H9 (cell line): ENCODE results near the gene STK32C. TPM values are rescaled to one million over a fixed set of nuclear protein-coding genes. Genes with fewer than 3 reads are reported as not detected.

Experiments
- DNase-seq: peaks from one replicate; pipeline ENCODE4 v3.0.0-alpha.2; 2017
- H2AFZ ChIP-seq: one replicate; pipeline ENCODE4 v1.6.1; 2013; ENCODE audit warnings: mild to moderate bottlenecking, low read length, control low read depth, moderate library complexity
- H2AK5ac ChIP-seq: 2 replicates; pipeline ENCODE4 v1.6.1; 2013; ENCODE audit warnings: low read length, control low read depth, mixed read lengths; ENCODE audit not compliant: insufficient read length
- H2BK120ac ChIP-seq: one replicate; pipeline ENCODE4 v1.6.1; 2013; ENCODE audit warnings: low read depth, mild to moderate bottlenecking, low read length, control low read depth, inconsistent platforms; ENCODE audit not compliant: poor library complexity, severe bottlenecking
- H2BK12ac ChIP-seq: 2 replicates; pipeline ENCODE4 v1.6.1; 2013; ENCODE audit warnings: low read length, control low read depth, mixed read lengths, low read depth; ENCODE audit not compliant: insufficient read length
- H2BK15ac ChIP-seq: 2 replicates; pipeline ENCODE4 v1.6.1; 2013; ENCODE audit warnings: low read depth, low read length, control low read depth
- H2BK20ac ChIP-seq: one replicate; pipeline ENCODE4 v1.6.1; 2013; ENCODE audit warnings: low read depth, mild to moderate bottlenecking, low read length, control low read depth, inconsistent platforms; ENCODE audit not compliant: poor library complexity, severe bottlenecking
- H2BK5ac ChIP-seq: 2 replicates; pipeline ENCODE4 v1.6.1; 2013; ENCODE audit warnings: low read length, control low read depth, mixed read lengths; ENCODE audit not compliant: insufficient read length
- H3K14ac ChIP-seq: 2 replicates; pipeline ENCODE4 v1.6.1; 2013; ENCODE audit warnings: low read length, control low read depth; ENCODE audit not compliant: insufficient read depth
- H3K18ac ChIP-seq: 2 replicates; pipeline ENCODE4 v1.6.1; 2013; ENCODE audit warnings: low read depth, mild to moderate bottlenecking, mixed read lengths, low read length, control low read depth; ENCODE audit not compliant: insufficient read length
- H3K23ac ChIP-seq: 2 replicates; pipeline ENCODE4 v1.6.1; 2013; ENCODE audit warnings: low read length, control low read depth, mixed read lengths, low read depth; ENCODE audit not compliant: insufficient read length
- H3K23me2 ChIP-seq: 2 replicates; pipeline ENCODE4 v1.6.1; 2013; ENCODE audit warnings: low read depth, mild to moderate bottlenecking, mixed read lengths, low read length, control low read depth; ENCODE audit not compliant: insufficient read length, poor library complexity, severe bottlenecking
- H3K27ac ChIP-seq: 2 replicates; pipeline ENCODE4 v1.5.1; 2013; ENCODE audit warnings: low read length, control low read depth, mixed read lengths, low read depth; ENCODE audit not compliant: insufficient read length
- H3K27me3 ChIP-seq: 2 replicates; pipeline ENCODE4 v1.6.1; 2013; ENCODE audit warnings: low read length, control low read depth, inconsistent platforms; ENCODE audit not compliant: insufficient read depth
- H3K4ac ChIP-seq: 2 replicates; pipeline ENCODE4 v1.6.1; 2013; ENCODE audit warnings: low read depth, mild to moderate bottlenecking, control low read depth, inconsistent platforms, low read length, moderate library complexity
- H3K4me1 ChIP-seq: 2 replicates; pipeline ENCODE4 v1.6.1; 2013; ENCODE audit warnings: low read length, control low read depth, inconsistent platforms; ENCODE audit not compliant: insufficient read depth
- H3K4me2 ChIP-seq: 2 replicates; pipeline ENCODE4 v1.6.1; 2013; ENCODE audit warnings: low read length, control low read depth, mixed read lengths; ENCODE audit not compliant: insufficient read length, insufficient read depth
- H3K56ac ChIP-seq: 2 replicates; pipeline ENCODE4 v1.6.1; 2013; ENCODE audit warnings: low read depth, mild to moderate bottlenecking, mixed read lengths, low read length, control low read depth; ENCODE audit not compliant: insufficient read length
- H3K79me1 ChIP-seq: 2 replicates; pipeline ENCODE4 v1.6.1; 2013; ENCODE audit warnings: low read depth, mild to moderate bottlenecking, moderate library complexity, low read length, control low read depth, inconsistent platforms; ENCODE audit not compliant: insufficient read depth, poor library complexity, severe bottlenecking
- H3K79me2 ChIP-seq: 2 replicates; pipeline ENCODE4 v1.6.1; 2013; ENCODE audit warnings: low read length, control low read depth, inconsistent platforms; ENCODE audit not compliant: insufficient read depth
- H3K9ac ChIP-seq: 2 replicates; pipeline ENCODE4 v1.6.1; 2013; ENCODE audit warnings: low read length, control low read depth, mixed read lengths; ENCODE audit not compliant: insufficient read length; ENCODE audit errors: extremely low read depth
- H3K9me3 ChIP-seq: one replicate; pipeline ENCODE4 v1.6.1; 2013; ENCODE audit warnings: low read depth, low read length, inconsistent platforms; ENCODE audit not compliant: control insufficient read depth
- H3T11ph ChIP-seq: one replicate; pipeline ENCODE4 v1.6.1; 2013; ENCODE audit warnings: mild to moderate bottlenecking, low read length, control low read depth, inconsistent platforms
- H4K20me1 ChIP-seq: one replicate; pipeline ENCODE4 v1.6.1; 2013; ENCODE audit not compliant: control insufficient read depth, insufficient read length, insufficient read depth
- H4K5ac ChIP-seq: 2 replicates; pipeline ENCODE4 v1.6.1; 2013; ENCODE audit warnings: low read depth, mild to moderate bottlenecking, mixed read lengths, low read length, control low read depth; ENCODE audit not compliant: insufficient read length
- H4K8ac ChIP-seq: replicated peaks from 2 replicates; pipeline ENCODE4 v1.6.1; 2013; ENCODE audit warnings: low read length, control low read depth, mixed read lengths, low read depth; ENCODE audit not compliant: insufficient read length
- H4K91ac ChIP-seq: 2 replicates; pipeline ENCODE4 v1.6.1; 2013; ENCODE audit warnings: low read depth, mild to moderate bottlenecking, moderate library complexity, mixed read lengths, low read length, control low read depth; ENCODE audit not compliant: insufficient read length
- H3K27ac Mint-ChIP-seq, 3 experiments: 2 replicates in 2 of 3; 3 replicates in 1 of 3; pipeline ENCODE4 v1.8.0; 2020 to 2021; ENCODE audit warnings: mixed read lengths in 3 of 3, mild to moderate bottlenecking in 1 of 3, moderate library complexity in 1 of 3
- H3K27me3 Mint-ChIP-seq: 2 replicates; pipeline ENCODE4 v1.8.0; 2021; ENCODE audit warnings: low read depth, mild to moderate bottlenecking, moderate library complexity, mixed read lengths
- H3K36me3 Mint-ChIP-seq, 3 experiments: 2 replicates in 2 of 3; 3 replicates in 1 of 3; pipeline ENCODE4 v1.8.0; 2020 to 2021; ENCODE audit warnings: low read depth in 3 of 3, mixed read lengths in 3 of 3; ENCODE audit not compliant: insufficient read depth in 1 of 3
- H3K4me1 Mint-ChIP-seq, 2 experiments: 2 replicates each; pipeline ENCODE4 v1.8.0; 2020; ENCODE audit warnings: mixed read lengths in 2 of 2
- H3K4me3 Mint-ChIP-seq, 2 experiments: 2 replicates in 1 of 2; 3 replicates in 1 of 2; pipeline ENCODE4 v1.8.0; 2020 to 2021; ENCODE audit warnings: mild to moderate bottlenecking in 2 of 2, mixed read lengths in 2 of 2, moderate library complexity in 1 of 2
- H3K9me3 Mint-ChIP-seq, 2 experiments: 2 replicates in 1 of 2; 3 replicates in 1 of 2; pipeline ENCODE4 v1.8.0; 2020; ENCODE audit warnings: mild to moderate bottlenecking in 2 of 2, mixed read lengths in 2 of 2, moderate library complexity in 1 of 2
- CTCF ChIP-seq: fragments of 200-600 bp; sonication (generic); conservative IDR thresholded peaks from 3 replicates; pipeline ENCODE4 v1.8.0; 2021; ENCODE audit warnings: antibody characterized with exemption, mild to moderate bottlenecking
- WGBS: extraction: QIAGEN DNeasy Blood & Tissue Kit; methylation state at CpG from one replicate; pipeline ENCODE4 v1.1.7; 2013; ENCODE audit warnings: missing lambda C conversion rate, low lambda C conversion rate, mixed read lengths; ENCODE audit not compliant: insufficient read length; ENCODE audit errors: extremely low coverage; 5-methylcytosine and 5-hydroxymethylcytosine counted together
- total RNA-seq: library from RNA; stranded (reverse); gene quantifications from 2 replicates; pipeline ENCODE4 v1.2.1, GENCODE V29; 2021

Gene STK32C
- total RNA-seq, 1 experiment from 2014 or later, result 11.3 TPM

DNA sequence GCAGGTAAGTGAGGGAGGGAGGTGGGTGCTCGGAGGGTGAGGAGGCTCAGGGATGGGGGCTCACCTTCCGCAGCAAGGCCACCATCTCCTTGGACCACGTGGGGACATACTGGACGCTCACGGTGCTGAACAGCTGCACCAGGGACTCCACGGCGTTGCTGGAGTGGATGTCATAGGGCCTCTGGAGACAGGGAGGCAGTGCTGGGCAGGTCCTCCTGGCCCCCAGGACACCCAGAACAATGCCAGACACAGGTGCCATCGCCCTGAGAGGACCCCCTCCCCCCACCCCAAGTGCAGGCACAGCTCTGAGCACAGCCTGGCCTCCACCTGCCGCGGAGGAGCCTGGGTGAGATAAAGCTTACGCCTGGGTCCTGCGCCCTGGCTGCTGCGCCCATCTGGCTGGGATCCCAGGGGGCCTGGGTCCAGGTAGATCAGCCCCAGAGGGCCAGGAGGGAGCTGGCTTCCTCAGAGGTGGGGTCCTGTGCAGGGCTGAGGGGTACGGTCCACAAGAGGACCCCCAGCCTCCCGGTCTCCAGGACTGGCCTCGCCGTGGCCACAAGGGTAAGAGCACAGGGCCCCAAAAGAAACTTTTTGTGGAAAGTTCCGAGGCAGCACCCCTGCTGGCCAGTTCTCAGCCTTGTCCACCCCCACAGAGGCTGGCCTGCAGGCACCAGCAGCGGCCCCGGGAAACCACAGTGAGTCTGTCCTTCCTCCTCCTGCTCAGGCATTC is 83.2 kb downstream of the STK32C start:
- Histone ChIP-seq H3K27me3 (no peaks in the 10 kb centered on the region), H2BK20ac (no peak overlapping the region), H4K5ac (no peak overlapping the region), H4K91ac (no peak overlapping the region), H3T11ph (no peak overlapping the region), H4K20me1 (no peaks in the 10 kb centered on the region), H3K4ac (no peak overlapping the region), H2BK5ac (no peak overlapping the region), H3K4me1 (no peaks in the 10 kb centered on the region), H3K9ac (no peak overlapping the region), H3K4me2 (no peak overlapping the region), H3K23me2 (no peaks in the 10 kb centered on the region), H2AK5ac (no peak overlapping the region), H3K23ac (no peak overlapping the region), H2BK120ac (no peak overlapping the region), H2BK12ac (no peak overlapping the region), H3K18ac (no peak overlapping the region), H3K14ac (no peak overlapping the region; the same call in 1 of the 2 replicates), H3K56ac (no peak overlapping the region), H3K79me2 (no peaks in the 10 kb centered on the region), H2BK15ac (no peak overlapping the region), H2AFZ (no peak overlapping the region), H3K79me1 (no peaks in the 10 kb centered on the region), H4K8ac (no peak overlapping the region), H3K9me3 (no peaks in the 10 kb centered on the region), H3K27ac (no peak overlapping the region)
- no peak for DNase-seq
- Mint-ChIP-seq H3K9me3 (no peaks in the 10 kb centered on the region; a peak in 1 of 5 replicates), H3K4me3 (no peak overlapping the region), H3K27me3 (no peaks in the 10 kb centered on the region), H3K4me1 (peaks cover 2% of the 10 kb centered on the region in 2 experiments), H3K27ac (no peak overlapping the region), H3K36me3 (peaks cover 5 to 12% (median 7%) of the 10 kb centered on the region in 3 experiments; a peak in 4 of 7 replicates)
- no CpG with 5 or more reads among the region's 20 CpGs for WGBS
- TF ChIP-seq CTCF, result no peak
